WTC11 (cell line): ENCODE data around the gene KSR2. TPM values are rescaled to one million over a fixed set of nuclear protein-coding genes. Genes with fewer than 3 reads are reported as not detected.

Experiments used
- ATAC-seq: fragments of 200-7000 bp; cut with Tn5 transposase; 2 replicates; pipeline ENCODE4 v1.10.0; 2021; ENCODE audit warnings: mild to moderate bottlenecking, moderate library complexity
- CTCF ChIA-PET: fragments of 300-600 bp; sonication (Branson Sonifier 250); formaldehyde crosslinking; loops from one replicate; lab custom pipeline; 2021; ENCODE audit warnings: antibody characterized with exemption; lab: Charles Lee
- POLR2A ChIA-PET: fragments of 350-600 bp; sonication (Branson Sonifier 250); formaldehyde crosslinking; loops from one replicate; lab custom pipeline; 2021; ENCODE audit warnings: antibody characterized with exemption; lab: Charles Lee
- DNase-seq: peaks from one replicate; pipeline ENCODE4 v3.0.0; 2021; ENCODE audit warnings: low spot score
- H3K27ac Mint-ChIP-seq: 2 replicates; pipeline ENCODE4 v1.8.0; 2021; ENCODE audit warnings: mixed read lengths
- H3K27me3 Mint-ChIP-seq: 2 replicates; pipeline ENCODE4 v1.8.0; 2021; ENCODE audit warnings: low read depth, mild to moderate bottlenecking, moderate library complexity, mixed read lengths
- H3K36me3 Mint-ChIP-seq: 2 replicates; pipeline ENCODE4 v1.8.0; 2021; ENCODE audit warnings: mixed read lengths
- H3K4me1 Mint-ChIP-seq: 2 replicates; pipeline ENCODE4 v1.8.0; 2022; ENCODE audit warnings: mixed read lengths
- H3K4me3 Mint-ChIP-seq: 2 replicates; pipeline ENCODE4 v1.8.0; 2021; ENCODE audit warnings: mild to moderate bottlenecking, moderate library complexity, mixed read lengths
- H3K9me3 Mint-ChIP-seq: 2 replicates; pipeline ENCODE4 v1.8.0; 2021; ENCODE audit warnings: mixed read lengths
- ATF3 ChIP-seq: sonication (generic); formaldehyde crosslinking; conservative IDR thresholded peaks from 2 replicates; pipeline ENCODE4 v1.8.1; 2022; ENCODE audit warnings: mild to moderate bottlenecking, missing genetic modification reagents
- ATF6 ChIP-seq: sonication (generic); formaldehyde crosslinking; IDR thresholded peaks from 2 replicates; pipeline ENCODE4 v1.8.1; 2023; ENCODE audit warnings: mild to moderate bottlenecking, missing genetic modification reagents
- CREB1 ChIP-seq: sonication (generic); formaldehyde crosslinking; IDR thresholded peaks from 2 replicates; pipeline ENCODE4 v1.8.0; 2023; ENCODE audit warnings: mild to moderate bottlenecking, missing genetic modification reagents
- EMX1 ChIP-seq: fragments of 250-450 bp; sonication (Bioruptor Pico); IDR thresholded peaks from 2 replicates; pipeline ENCODE4 v1.8.0; 2021; ENCODE audit warnings: mild to moderate bottlenecking
- ERG ChIP-seq: fragments of 250-450 bp; sonication (Bioruptor Pico); IDR thresholded peaks from 2 replicates; pipeline ENCODE4 v1.8.0; 2021; ENCODE audit warnings: mild to moderate bottlenecking
- HMGA2 ChIP-seq: fragments of 250-450 bp; sonication (Bioruptor Pico); IDR thresholded peaks from 2 replicates; pipeline ENCODE4 v1.4.0; 2021; ENCODE audit warnings: mild to moderate bottlenecking, moderate library complexity
- IRF1 ChIP-seq: sonication (generic); formaldehyde crosslinking; IDR thresholded peaks from 2 replicates; pipeline ENCODE4 v1.8.0; 2023; ENCODE audit warnings: missing genetic modification reagents
- KAT7 ChIP-seq: sonication (generic); formaldehyde crosslinking; IDR thresholded peaks from 2 replicates; pipeline ENCODE4 v1.8.1; 2023; ENCODE audit warnings: missing genetic modification reagents, mild to moderate bottlenecking, borderline replicate concordance
- MLX ChIP-seq: sonication (generic); formaldehyde crosslinking; IDR thresholded peaks from 2 replicates; pipeline ENCODE4 v1.8.1; 2023; ENCODE audit warnings: mild to moderate bottlenecking, missing genetic modification reagents, moderate library complexity
- OVOL2 ChIP-seq: fragments of 250-450 bp; sonication (Bioruptor Pico); IDR thresholded peaks from 2 replicates; pipeline ENCODE4 v1.9.0; 2021; ENCODE audit warnings: mild to moderate bottlenecking, borderline replicate concordance
- SP1 ChIP-seq: sonication (generic); formaldehyde crosslinking; conservative IDR thresholded peaks from 2 replicates; pipeline ENCODE4 v1.8.1; 2022; ENCODE audit warnings: missing genetic modification reagents
- TEAD1 ChIP-seq: sonication (generic); formaldehyde crosslinking; IDR thresholded peaks from 2 replicates; pipeline ENCODE4 v1.8.0; 2022; ENCODE audit warnings: mild to moderate bottlenecking, missing genetic modification reagents
- USF2 ChIP-seq: sonication (generic); formaldehyde crosslinking; IDR thresholded peaks from 2 replicates; pipeline ENCODE4 v1.8.1; 2023; ENCODE audit warnings: mild to moderate bottlenecking, missing genetic modification reagents, moderate library complexity
- ZNF219 ChIP-seq: sonication (generic); formaldehyde crosslinking; IDR thresholded peaks from 2 replicates; pipeline ENCODE4 v1.8.0; 2023; ENCODE audit warnings: missing genetic modification reagents, mild to moderate bottlenecking, borderline replicate concordance
- ZNF232 ChIP-seq: sonication (generic); formaldehyde crosslinking; IDR thresholded peaks from 2 replicates; pipeline ENCODE4 v1.8.0; 2022; ENCODE audit warnings: mild to moderate bottlenecking, missing genetic modification reagents
- ZNF671 ChIP-seq: fragments of 250-450 bp; sonication (Bioruptor Pico); IDR thresholded peaks from 2 replicates; pipeline ENCODE4 v1.8.0; 2021; ENCODE audit warnings: mild to moderate bottlenecking
- total RNA-seq: library from RNA; stranded (reverse); gene quantifications from 3 replicates; pipeline ENCODE4 v1.2.3, GENCODE V29; 2021

KSR2 gene
- total RNA-seq, 1 experiment from 2014 or later: 2.4 TPM

GRCh38 chr12:117441751-117442150 is 527.0 kb downstream of the KSR2 start:
- no peaks in the 10 kb centered on the region for H3K9me3 Mint-ChIP-seq
- no peaks in the 10 kb centered on the region for H3K4me1 Mint-ChIP-seq
- ChIA-PET POLR2A (no interaction called here), CTCF (interaction anchor here (0.5 to 5.4 kb wide), 7 partner anchors 29 to 1156 kb away, joined by 3 to 38 read pairs (median 5); no protein-coding TSS in a partner anchor)
- no peaks in the 10 kb centered on the region for H3K36me3 Mint-ChIP-seq
- ATAC-seq: peak; percentile 68; the same call in 1 of the 2 replicates
- no peak for DNase-seq
- H3K27ac Mint-ChIP-seq: no peak overlapping the region
- no peak for TF ChIP-seq ZNF219 (CRISPR knock-in tag)
- TF ChIP-seq EMX1 (CRISPR knock-in tag): no peak
- H3K27me3 Mint-ChIP-seq: no peaks in the 10 kb centered on the region
- H3K4me3 Mint-ChIP-seq: no peak overlapping the region

- H3K9me3 Mint-ChIP-seq: no peaks in the 10 kb centered on the region
- POLR2A ChIA-PET: no interaction called here
- H3K36me3 Mint-ChIP-seq: no peaks in the 10 kb centered on the region
- no peak for ATAC-seq
- CTCF ChIA-PET: interaction anchor here (0.8 to 5.4 kb wide), 2 partner anchors 73 to 147 kb away, joined by 3 to 38 read pairs; no protein-coding TSS in a partner anchor
- H3K4me1 Mint-ChIP-seq: no peaks in the 10 kb centered on the region
- TF ChIP-seq HMGA2 (no peak), CREB1 (CRISPR knock-in tag) (no peak), OVOL2 (CRISPR knock-in tag) (no peak), KAT7 (CRISPR knock-in tag) (no peak), ATF6 (no peak), ERG (CRISPR knock-in tag) (no peak), ATF3 (no peak), ZNF671 (CRISPR knock-in tag) (no peak), TEAD1 (no peak), ZNF219 (CRISPR knock-in tag) (no peak), USF2 (CRISPR knock-in tag) (no peak)
- TF ChIP-seq, all 79 proteins: peak for 0
- H3K27me3 Mint-ChIP-seq: no peaks in the 10 kb centered on the region
- DNase-seq: no peak
- H3K27ac Mint-ChIP-seq: no peak overlapping the region
- H3K4me3 Mint-ChIP-seq: no peak overlapping the region
Measured at GRCh38 chr12:117440384-117440783, 528.4 kb downstream of the KSR2 start.

- Mint-ChIP-seq H3K27me3 (no peaks in the 10 kb centered on the region), H3K27ac (no peak overlapping the region), H3K9me3 (no peaks in the 10 kb centered on the region)
- DNase-seq (no peak), ATAC-seq (peak; percentile 61)
- TF ChIP-seq SP1 (CRISPR knock-in tag) (no peak), ZNF232 (CRISPR knock-in tag) (no peak), IRF1 (CRISPR knock-in tag) (no peak), MLX (CRISPR knock-in tag) (no peak), HMGA2 (no peak)
- TF ChIP-seq, all 79 proteins: peak for 0
- CTCF ChIA-PET: interaction anchor here (0.6 to 1.1 kb wide), 3 partner anchors 73 to 148 kb away, joined by 3 to 4 read pairs (median 3); no protein-coding TSS in a partner anchor
- Mint-ChIP-seq H3K4me1 (no peaks in the 10 kb centered on the region), H3K36me3 (no peaks in the 10 kb centered on the region), H3K4me3 (no peak overlapping the region)
- POLR2A ChIA-PET: no interaction called here
Measured at GRCh38 chr12:117439531-117440001, 529.2 kb downstream of the KSR2 start.
